GM12878 (cell line): Measurements from ENCODE around the gene SLC35G6. TPM values are rescaled to one million over a fixed set of nuclear protein-coding genes. Genes with fewer than 3 reads are reported as not detected.

ENCODE experiments used
- ATAC-seq: fragments of 200-7000 bp; cut with Tn5 transposase; 3 replicates; pipeline ENCODE4 v1.9.1; 2020; ENCODE audit warnings: mild to moderate bottlenecking, moderate library complexity
- BruUV-seq: library from RNA; stranded (reverse); fragments of 400-500 nt; replicated peaks from 2 replicates; lab custom pipeline; 2021; lab: Mats Ljungman, UMichigan
- CTCF ChIA-PET: fragments of 300-600 bp; sonication (Branson Sonifier 250); formaldehyde crosslinking; extraction: SDS; loops from one replicate; lab custom pipeline; 2021; ENCODE audit warnings: inconsistent platforms; lab: Yijun Ruan, JAX
- POLR2A ChIA-PET: fragments of 350-600 bp; formaldehyde crosslinking; extraction: SDS; loops from one replicate; lab custom pipeline; 2021; ENCODE audit warnings: inconsistent platforms; lab: Charles Lee
- RAD21 ChIA-PET: fragments of 300-600 bp; sonication (Branson Sonifier 250); formaldehyde crosslinking; loops from one replicate; lab custom pipeline; 2023; ENCODE audit warnings: antibody characterized with exemption; ENCODE audit not compliant: unreplicated experiment; lab: Charles Lee
- SMC1A ChIA-PET: fragments of 300-600 bp; sonication (Branson Sonifier 250); formaldehyde crosslinking; loops from one replicate; lab custom pipeline; 2023; ENCODE audit not compliant: unreplicated experiment, uncharacterized antibody; lab: Charles Lee
- DNase-seq: peaks from one replicate; pipeline ENCODE4 v3.0.0-alpha.2; 2011; ENCODE audit warnings: low read depth, low spot score
- FAIRE-seq: peaks from 3 replicates; lab custom pipeline; 2011; peaks lifted over from hg19 to GRCh38; lab: Jason Lieb, UNC
- H2AFZ ChIP-seq: 2 replicates; pipeline ENCODE4 v1.6.0; 2011; ENCODE audit warnings: low read depth, low read length, control low read depth; ENCODE audit not compliant: control insufficient read depth
- H3K27ac ChIP-seq: 2 replicates; pipeline ENCODE4 v1.5.1; 2011; ENCODE audit warnings: control low read depth; ENCODE audit not compliant: control insufficient read depth, insufficient read depth
- H3K27me3 ChIP-seq, 2 experiments: replicated peaks in 1 of 2; 2 replicates each; pipeline versions ENCODE4 v1.6.0 to v1.6.1; 2011; ENCODE audit warnings: low read length in 1 of 2; ENCODE audit not compliant: control insufficient read depth in 2 of 2, insufficient read depth in 2 of 2
- H3K36me3 ChIP-seq, 2 experiments: 2 replicates each; pipeline ENCODE4 v1.5.1; 2011; ENCODE audit warnings: low read length in 1 of 2; ENCODE audit not compliant: control insufficient read depth in 2 of 2, insufficient read depth in 2 of 2
- H3K4me1 ChIP-seq: 2 replicates; pipeline ENCODE4 v1.6.1; 2011; ENCODE audit warnings: mild to moderate bottlenecking, low read length, moderate library complexity, mixed read lengths; ENCODE audit not compliant: control insufficient read depth, insufficient read depth
- H3K4me2 ChIP-seq: 2 replicates; pipeline ENCODE4 v1.6.0; 2011; ENCODE audit warnings: control low read depth; ENCODE audit not compliant: control insufficient read depth, insufficient read depth
- H3K4me3 ChIP-seq: fragments of 200-600 bp; sonication (generic); 2 replicates; pipeline ENCODE4 v1.5.1; 2016
- H3K79me2 ChIP-seq: 2 replicates; pipeline ENCODE4 v1.6.0; 2011; ENCODE audit warnings: low read length; ENCODE audit not compliant: control insufficient read depth, insufficient read depth
- H3K9ac ChIP-seq: 2 replicates; pipeline ENCODE4 v1.8.0; 2011; ENCODE audit warnings: low read length, control low read depth, mixed read lengths; ENCODE audit not compliant: control insufficient read depth, insufficient read depth
- H3K9me3 ChIP-seq: replicated peaks from 3 replicates; pipeline ENCODE4 v1.5.1; 2011; ENCODE audit warnings: mild to moderate bottlenecking, low read length; ENCODE audit not compliant: control insufficient read depth, insufficient read depth
- H4K20me1 ChIP-seq: 2 replicates; pipeline ENCODE4 v1.6.0; 2011; ENCODE audit not compliant: control insufficient read depth, insufficient read depth
- CHD1 ChIP-seq: IDR thresholded peaks from 2 replicates; pipeline ENCODE4 v1.6.1; 2012; ENCODE audit warnings: low read depth, low read length, improper control_type of control experiment
- CHD4 ChIP-seq: fragments of 200-600 bp; sonication (generic); IDR thresholded peaks from 2 replicates; pipeline ENCODE4 v1.6.1; 2016; ENCODE audit warnings: mild to moderate bottlenecking
- POLR2A ChIP-seq: IDR thresholded peaks from 2 replicates; pipeline ENCODE4 v1.6.1; 2011; ENCODE audit warnings: low read depth, mild to moderate bottlenecking, low read length
- POLR2AphosphoS5 ChIP-seq: IDR thresholded peaks from 2 replicates; pipeline ENCODE4 v1.6.1; 2011; ENCODE audit warnings: mild to moderate bottlenecking, low read length, inconsistent platforms
- SMARCA5 ChIP-seq: fragments of 450-650 bp; IDR thresholded peaks from 2 replicates; pipeline ENCODE4 v1.6.1; 2017; ENCODE audit warnings: mild to moderate bottlenecking
- SRF ChIP-seq, 2 experiments: IDR thresholded peaks; 2 replicates each; pipeline ENCODE4 v1.6.1; 2011; ENCODE audit warnings: low read depth in 2 of 2, low read length in 2 of 2, mild to moderate bottlenecking in 1 of 2, moderate library complexity in 1 of 2
- STAT1 ChIP-seq: fragments of 450-650 bp; conservative IDR thresholded peaks from 2 replicates; pipeline ENCODE4 v1.6.1; 2014; ENCODE audit warnings: antibody characterized with exemption, mild to moderate bottlenecking
- SUZ12 ChIP-seq: fragments of 200-600 bp; sonication (generic); IDR thresholded peaks from one replicate; pipeline ENCODE4 v1.6.1; 2018; ENCODE audit warnings: antibody characterized with exemption, mild to moderate bottlenecking; ENCODE audit not compliant: unreplicated experiment
- WRNIP1 ChIP-seq: IDR thresholded peaks from 2 replicates; pipeline ENCODE4 v1.6.1; 2011; ENCODE audit warnings: low read depth, low read length, improper control_type of control experiment, borderline replicate concordance
- WGBS: methylation state at CpG from one replicate; pipeline ENCODE4 v1.1.6; 2016; ENCODE audit warnings: low lambda C conversion rate; ENCODE audit not compliant: insufficient replicate concordance, insufficient coverage; ENCODE audit errors: missing lambda C conversion rate; 5-methylcytosine and 5-hydroxymethylcytosine counted together
- in situ Hi-C: fragments of 300-500 bp; cut with MboI; formaldehyde crosslinking; loops from 9 replicates; pipeline ENCODE4 v1.14.3; 2018; ENCODE audit warnings: mixed read lengths
- intact Hi-C: fragments of 100-400 bp; cut with micrococcal nuclease; formaldehyde crosslinking; loops from one replicate; pipeline ENCODE4 v1.14.2; 2022; ENCODE audit not compliant: unreplicated experiment
- polyA plus RNA-seq, 11 experiments: library from polyadenylated mRNA; depleted of rRNA in 4 of 11; unstranded in 6 of 11; stranded (reverse) in 5 of 11; fragments of >200 nt; fragmentation: Nextera tagmentation in 4 of 11; fragmentation: Illumina TruSeq in 1 of 11; extraction: Ambion mirVana in 4 of 11; extraction: Trizol in 1 of 11; gene quantifications; 1 replicate in 1 of 11; 2 replicates in 10 of 11; pipeline versions ENCODE4 v1.2.1 to v1.2.3, GENCODE V29; 2011 to 2016; ENCODE audit warnings: inconsistent platforms in 2 of 11, missing spikeins in 2 of 11, low read depth in 1 of 11
- total RNA-seq, 4 experiments: library from RNA; depleted of rRNA in 3 of 4; stranded (reverse); fragments of >200 nt in 3 of 4; fragmentation: Illumina TruSeq in 1 of 4; extraction: Trizol in 1 of 4; gene quantifications; 2 replicates each; pipeline versions ENCODE4 v1.2.1 to v1.2.3, GENCODE V29; 2013 to 2021
- TF ChIP-seq, protein P1 (sequence below): fragments of 450-650 bp; IDR thresholded peaks from 2 replicates; pipeline ENCODE4 v1.6.1; 2017; ENCODE audit warnings: mild to moderate bottlenecking, moderate library complexity
- TF ChIP-seq, protein P2 (sequence below): fragments of 150-350 bp; IDR thresholded peaks from 2 replicates; pipeline ENCODE4 v1.6.1; 2014; ENCODE audit warnings: mild to moderate bottlenecking, low read depth, low read length

The SLC35G6 gene
- total and polyA plus RNA-seq, 10 of the 15 experiments (the other 5 are each of a cell fraction or from before 2014, with no cell fraction given) = 0.20 TPM; not detected in 9

DNA sequence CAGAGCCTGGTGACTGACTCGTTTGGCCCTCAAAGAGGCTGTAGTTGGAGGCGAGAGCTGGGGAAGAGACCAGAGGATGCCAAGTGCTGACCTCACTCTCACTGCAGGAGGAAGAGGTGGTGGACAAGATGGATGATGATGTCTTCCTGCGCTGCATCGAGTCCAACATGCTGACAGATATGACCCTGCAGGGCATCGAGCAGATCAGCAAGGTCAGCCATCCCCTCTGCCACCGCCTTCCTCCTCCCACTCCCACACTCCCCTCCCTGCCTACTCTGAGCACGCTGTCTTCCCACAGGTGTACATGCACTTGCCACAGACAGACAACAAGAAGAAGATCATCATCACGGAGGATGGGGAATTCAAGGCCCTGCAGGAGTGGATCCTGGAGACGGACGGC, 29.9 kb downstream of the SLC35G6 start:
- H3K27me3 ChIP-seq = no peaks in the 10 kb centered on the region
- SMC1A ChIA-PET = no interaction called here
- no peak overlapping the region for H3K9ac ChIP-seq
- DNase-seq (no peak), FAIRE-seq (no peak), ATAC-seq (no peak)
- POLR2A ChIA-PET = no interaction called here
- H4K20me1 ChIP-seq = no peaks in the 10 kb centered on the region
- RAD21 ChIA-PET = interaction anchor here (0.6 to 1.1 kb wide), 2 partner anchors 49 to 297 kb away, joined by 3 read pairs; no protein-coding TSS in a partner anchor
- 88% methylated on average over 10 of the region's 10 CpGs for WGBS
- no peaks in the 10 kb centered on the region for H3K79me2 ChIP-seq
- H3K4me3 ChIP-seq = no peak overlapping the region
- no peaks in the 10 kb centered on the region for H3K4me1 ChIP-seq
- CTCF ChIA-PET = interaction anchor here (1.2 kb wide), 1 partner anchor 155 kb away, joined by 3 read pairs; no protein-coding TSS in a partner anchor
- no peaks in the 10 kb centered on the region for H3K9me3 ChIP-seq
- in situ Hi-C loops = no loop called here
- peaks cover 26 to 42% of the 10 kb centered on the region in 2 experiments; a peak in 3 of 4 replicates for H3K36me3 ChIP-seq
- intact Hi-C loops = no loop called here
- H2AFZ ChIP-seq = no peak overlapping the region
- TF ChIP-seq SRF (IDR thresholded peaks at IDR 0.05; ENCODE audit: low read depth in 2 of 2, low read length in 2 of 2) = no peak
- TF ChIP-seq CHD4 = no peak
- TF ChIP-seq WRNIP1 = no peak
- TF ChIP-seq CHD1 = no peak
- peak; percentile 59 for TF ChIP-seq POLR2A
- peak; percentile 81 for TF ChIP-seq POLR2AphosphoS5
- H3K4me2 ChIP-seq = no peak overlapping the region
- H3K27ac ChIP-seq = no peak overlapping the region
- no TSS peak for BruUV-seq

DNA sequence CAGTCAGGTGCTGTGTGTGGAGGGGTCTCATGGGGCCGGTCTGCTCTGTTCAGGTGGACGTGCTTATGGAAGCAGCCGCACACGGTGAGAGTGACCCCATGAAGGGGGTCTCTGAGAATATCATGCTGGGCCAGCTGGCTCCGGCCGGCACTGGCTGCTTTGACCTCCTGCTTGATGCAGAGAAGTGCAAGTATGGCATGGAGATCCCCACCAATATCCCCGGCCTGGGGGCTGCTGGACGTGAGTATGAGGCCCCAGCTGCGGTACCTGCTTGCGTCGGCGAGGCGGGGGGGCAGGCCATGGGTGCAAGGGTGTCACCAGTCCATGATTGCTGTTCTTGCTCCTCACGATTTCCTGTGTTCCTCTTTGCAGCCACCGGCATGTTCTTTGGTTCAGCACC, 30.9 kb downstream of the SLC35G6 start:
- Histone ChIP-seq H3K27me3 (no peaks in the 10 kb centered on the region), H3K9me3 (no peaks in the 10 kb centered on the region), H3K4me3 (no peak overlapping the region), H2AFZ (no peak overlapping the region), H3K36me3 (peaks cover 19 to 38% of the 10 kb centered on the region in 2 experiments; a peak in 3 of 4 replicates), H3K79me2 (no peaks in the 10 kb centered on the region), H3K4me1 (no peaks in the 10 kb centered on the region), H3K9ac (no peak overlapping the region), H3K27ac (no peak overlapping the region), H3K4me2 (no peak overlapping the region), H4K20me1 (no peaks in the 10 kb centered on the region)
- ChIA-PET RAD21 (interaction anchor here (1.1 kb wide), 1 partner anchor 48 kb away, joined by 3 read pairs; no protein-coding TSS in a partner anchor), CTCF (interaction anchor here (1.2 to 4.4 kb wide), 3 partner anchors 35 to 156 kb away, joined by 3 to 145 read pairs (median 26); partner anchors contain the start of genes SENP3, TNFSF12 and TNFSF13), POLR2A (no interaction called here), SMC1A (no interaction called here)
- ATAC-seq (no peak), FAIRE-seq (no peak), DNase-seq (no peak)
- 98% methylated on average over 15 of the region's 15 CpGs for WGBS
- intact Hi-C loops = no loop called here
- no TSS peak for BruUV-seq
- TF ChIP-seq SUZ12 (no peak), STAT1 (no peak), SMARCA5 (no peak)
- TF ChIP-seq, protein P1, sequence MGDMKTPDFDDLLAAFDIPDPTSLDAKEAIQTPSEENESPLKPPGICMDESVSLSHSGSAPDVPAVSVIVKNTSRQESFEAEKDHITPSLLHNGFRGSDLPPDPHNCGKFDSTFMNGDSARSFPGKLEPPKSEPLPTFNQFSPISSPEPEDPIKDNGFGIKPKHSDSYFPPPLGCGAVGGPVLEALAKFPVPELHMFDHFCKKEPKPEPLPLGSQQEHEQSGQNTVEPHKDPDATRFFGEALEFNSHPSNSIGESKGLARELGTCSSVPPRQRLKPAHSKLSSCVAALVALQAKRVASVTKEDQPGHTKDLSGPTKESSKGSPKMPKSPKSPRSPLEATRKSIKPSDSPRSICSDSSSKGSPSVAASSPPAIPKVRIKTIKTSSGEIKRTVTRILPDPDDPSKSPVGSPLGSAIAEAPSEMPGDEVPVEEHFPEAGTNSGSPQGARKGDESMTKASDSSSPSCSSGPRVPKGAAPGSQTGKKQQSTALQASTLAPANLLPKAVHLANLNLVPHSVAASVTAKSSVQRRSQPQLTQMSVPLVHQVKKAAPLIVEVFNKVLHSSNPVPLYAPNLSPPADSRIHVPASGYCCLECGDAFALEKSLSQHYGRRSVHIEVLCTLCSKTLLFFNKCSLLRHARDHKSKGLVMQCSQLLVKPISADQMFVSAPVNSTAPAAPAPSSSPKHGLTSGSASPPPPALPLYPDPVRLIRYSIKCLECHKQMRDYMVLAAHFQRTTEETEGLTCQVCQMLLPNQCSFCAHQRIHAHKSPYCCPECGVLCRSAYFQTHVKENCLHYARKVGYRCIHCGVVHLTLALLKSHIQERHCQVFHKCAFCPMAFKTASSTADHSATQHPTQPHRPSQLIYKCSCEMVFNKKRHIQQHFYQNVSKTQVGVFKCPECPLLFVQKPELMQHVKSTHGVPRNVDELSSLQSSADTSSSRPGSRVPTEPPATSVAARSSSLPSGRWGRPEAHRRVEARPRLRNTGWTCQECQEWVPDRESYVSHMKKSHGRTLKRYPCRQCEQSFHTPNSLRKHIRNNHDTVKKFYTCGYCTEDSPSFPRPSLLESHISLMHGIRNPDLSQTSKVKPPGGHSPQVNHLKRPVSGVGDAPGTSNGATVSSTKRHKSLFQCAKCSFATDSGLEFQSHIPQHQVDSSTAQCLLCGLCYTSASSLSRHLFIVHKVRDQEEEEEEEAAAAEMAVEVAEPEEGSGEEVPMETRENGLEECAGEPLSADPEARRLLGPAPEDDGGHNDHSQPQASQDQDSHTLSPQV = no peak
- TF ChIP-seq, protein P2, sequence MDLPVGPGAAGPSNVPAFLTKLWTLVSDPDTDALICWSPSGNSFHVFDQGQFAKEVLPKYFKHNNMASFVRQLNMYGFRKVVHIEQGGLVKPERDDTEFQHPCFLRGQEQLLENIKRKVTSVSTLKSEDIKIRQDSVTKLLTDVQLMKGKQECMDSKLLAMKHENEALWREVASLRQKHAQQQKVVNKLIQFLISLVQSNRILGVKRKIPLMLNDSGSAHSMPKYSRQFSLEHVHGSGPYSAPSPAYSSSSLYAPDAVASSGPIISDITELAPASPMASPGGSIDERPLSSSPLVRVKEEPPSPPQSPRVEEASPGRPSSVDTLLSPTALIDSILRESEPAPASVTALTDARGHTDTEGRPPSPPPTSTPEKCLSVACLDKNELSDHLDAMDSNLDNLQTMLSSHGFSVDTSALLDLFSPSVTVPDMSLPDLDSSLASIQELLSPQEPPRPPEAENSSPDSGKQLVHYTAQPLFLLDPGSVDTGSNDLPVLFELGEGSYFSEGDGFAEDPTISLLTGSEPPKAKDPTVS = no peak
- in situ Hi-C loops = no loop called here
